Measurements from ENCODE around the gene CSPG4.
"Not testable (repeated sequence)": the region's sequence is repeated elsewhere in the genome, so short reads cannot be mapped to it uniquely, and the experiment has no call there.

DNA sequence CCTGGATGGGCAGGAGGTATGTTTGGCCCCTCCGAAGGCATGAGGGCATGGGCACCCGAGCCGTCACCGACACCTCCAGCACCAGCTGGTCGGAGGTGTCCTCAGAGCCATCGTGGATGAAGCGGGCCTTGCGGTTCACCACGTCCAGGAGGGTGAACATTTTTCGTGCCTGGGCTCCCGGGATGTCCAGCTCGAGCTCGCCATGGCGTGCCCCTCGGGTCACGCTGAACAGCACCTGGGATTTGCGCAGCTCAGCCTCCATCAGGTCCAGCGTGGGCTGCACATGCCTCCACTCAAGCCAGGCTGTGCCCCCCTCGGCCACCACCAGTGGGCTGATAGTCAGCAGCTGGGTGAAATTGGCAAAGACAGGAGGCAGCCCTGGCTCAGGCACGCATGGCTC is 23.2 kb downstream of the CSPG4 start:
- TF ChIP-seq, protein P1, sequence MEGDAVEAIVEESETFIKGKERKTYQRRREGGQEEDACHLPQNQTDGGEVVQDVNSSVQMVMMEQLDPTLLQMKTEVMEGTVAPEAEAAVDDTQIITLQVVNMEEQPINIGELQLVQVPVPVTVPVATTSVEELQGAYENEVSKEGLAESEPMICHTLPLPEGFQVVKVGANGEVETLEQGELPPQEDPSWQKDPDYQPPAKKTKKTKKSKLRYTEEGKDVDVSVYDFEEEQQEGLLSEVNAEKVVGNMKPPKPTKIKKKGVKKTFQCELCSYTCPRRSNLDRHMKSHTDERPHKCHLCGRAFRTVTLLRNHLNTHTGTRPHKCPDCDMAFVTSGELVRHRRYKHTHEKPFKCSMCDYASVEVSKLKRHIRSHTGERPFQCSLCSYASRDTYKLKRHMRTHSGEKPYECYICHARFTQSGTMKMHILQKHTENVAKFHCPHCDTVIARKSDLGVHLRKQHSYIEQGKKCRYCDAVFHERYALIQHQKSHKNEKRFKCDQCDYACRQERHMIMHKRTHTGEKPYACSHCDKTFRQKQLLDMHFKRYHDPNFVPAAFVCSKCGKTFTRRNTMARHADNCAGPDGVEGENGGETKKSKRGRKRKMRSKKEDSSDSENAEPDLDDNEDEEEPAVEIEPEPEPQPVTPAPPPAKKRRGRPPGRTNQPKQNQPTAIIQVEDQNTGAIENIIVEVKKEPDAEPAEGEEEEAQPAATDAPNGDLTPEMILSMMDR (IDR thresholded peaks at IDR 0.05; ENCODE audit: extremely low read depth in 1 of 2, insufficient read depth in 1 of 2, low read depth in 1 of 2, low read length in 2 of 2): not testable (repeated sequence)
- TF ChIP-seq POLR2A (IDR thresholded peaks at IDR 0.05; ENCODE audit: low read depth, low read length): not testable (repeated sequence)
